GM12878 (cell line): ENCODE measurements around the gene SUGP1. TPM values are rescaled to one million over a fixed set of nuclear protein-coding genes. Genes with fewer than 3 reads are reported as not detected.

Source experiments
- ATAC-seq: fragments of 200-7000 bp; cut with Tn5 transposase; 3 replicates; pipeline ENCODE4 v1.9.1; 2020; ENCODE audit warnings: mild to moderate bottlenecking, moderate library complexity
- BruUV-seq: library from RNA; stranded (reverse); fragments of 400-500 nt; replicated peaks from 2 replicates; lab custom pipeline; 2021; lab: Mats Ljungman, UMichigan
- CTCF ChIA-PET: fragments of 300-600 bp; sonication (Branson Sonifier 250); formaldehyde crosslinking; extraction: SDS; loops from one replicate; lab custom pipeline; 2021; ENCODE audit warnings: inconsistent platforms; lab: Yijun Ruan, JAX
- POLR2A ChIA-PET: fragments of 350-600 bp; formaldehyde crosslinking; extraction: SDS; loops from one replicate; lab custom pipeline; 2021; ENCODE audit warnings: inconsistent platforms; lab: Charles Lee
- RAD21 ChIA-PET: fragments of 300-600 bp; sonication (Branson Sonifier 250); formaldehyde crosslinking; loops from one replicate; lab custom pipeline; 2023; ENCODE audit warnings: antibody characterized with exemption; ENCODE audit not compliant: unreplicated experiment; lab: Charles Lee
- SMC1A ChIA-PET: fragments of 300-600 bp; sonication (Branson Sonifier 250); formaldehyde crosslinking; loops from one replicate; lab custom pipeline; 2023; ENCODE audit not compliant: unreplicated experiment, uncharacterized antibody; lab: Charles Lee
- DNase-seq: peaks from one replicate; pipeline ENCODE4 v3.0.0-alpha.2; 2011; ENCODE audit warnings: low read depth, low spot score
- FAIRE-seq: peaks from 3 replicates; lab custom pipeline; 2011; peaks lifted over from hg19 to GRCh38; lab: Jason Lieb, UNC
- H2AFZ ChIP-seq: 2 replicates; pipeline ENCODE4 v1.6.0; 2011; ENCODE audit warnings: low read depth, low read length, control low read depth; ENCODE audit not compliant: control insufficient read depth
- H3K27ac ChIP-seq: 2 replicates; pipeline ENCODE4 v1.5.1; 2011; ENCODE audit warnings: control low read depth; ENCODE audit not compliant: control insufficient read depth, insufficient read depth
- H3K27me3 ChIP-seq, 2 experiments: replicated peaks in 1 of 2; 2 replicates each; pipeline versions ENCODE4 v1.6.0 to v1.6.1; 2011; ENCODE audit warnings: low read length in 1 of 2; ENCODE audit not compliant: control insufficient read depth in 2 of 2, insufficient read depth in 2 of 2
- H3K36me3 ChIP-seq, 2 experiments: 2 replicates each; pipeline ENCODE4 v1.5.1; 2011; ENCODE audit warnings: low read length in 1 of 2; ENCODE audit not compliant: control insufficient read depth in 2 of 2, insufficient read depth in 2 of 2
- H3K4me1 ChIP-seq: 2 replicates; pipeline ENCODE4 v1.6.1; 2011; ENCODE audit warnings: mild to moderate bottlenecking, low read length, moderate library complexity, mixed read lengths; ENCODE audit not compliant: control insufficient read depth, insufficient read depth
- H3K4me2 ChIP-seq: 2 replicates; pipeline ENCODE4 v1.6.0; 2011; ENCODE audit warnings: control low read depth; ENCODE audit not compliant: control insufficient read depth, insufficient read depth
- H3K4me3 ChIP-seq: fragments of 200-600 bp; sonication (generic); 2 replicates; pipeline ENCODE4 v1.5.1; 2016
- H3K79me2 ChIP-seq: 2 replicates; pipeline ENCODE4 v1.6.0; 2011; ENCODE audit warnings: low read length; ENCODE audit not compliant: control insufficient read depth, insufficient read depth
- H3K9ac ChIP-seq: 2 replicates; pipeline ENCODE4 v1.8.0; 2011; ENCODE audit warnings: low read length, control low read depth, mixed read lengths; ENCODE audit not compliant: control insufficient read depth, insufficient read depth
- H3K9me3 ChIP-seq: replicated peaks from 3 replicates; pipeline ENCODE4 v1.5.1; 2011; ENCODE audit warnings: mild to moderate bottlenecking, low read length; ENCODE audit not compliant: control insufficient read depth, insufficient read depth
- H4K20me1 ChIP-seq: 2 replicates; pipeline ENCODE4 v1.6.0; 2011; ENCODE audit not compliant: control insufficient read depth, insufficient read depth
- EP300 ChIP-seq, 2 experiments: fragments of 150-350 bp in 1 of 2; IDR thresholded peaks; 2 replicates each; pipeline ENCODE4 v1.6.1; 2011 to 2012; ENCODE audit warnings: low read depth in 2 of 2, low read length in 2 of 2, borderline replicate concordance in 1 of 2, improper control_type of control experiment in 1 of 2, inconsistent platforms in 1 of 2; ENCODE audit not compliant: control insufficient read depth in 1 of 2
- RUNX3 ChIP-seq: IDR thresholded peaks from 2 replicates; pipeline ENCODE4 v1.6.1; 2012; ENCODE audit warnings: low read length, inconsistent platforms
- WGBS: methylation state at CpG from one replicate; pipeline ENCODE4 v1.1.6; 2016; ENCODE audit warnings: low lambda C conversion rate; ENCODE audit not compliant: insufficient replicate concordance, insufficient coverage; ENCODE audit errors: missing lambda C conversion rate; 5-methylcytosine and 5-hydroxymethylcytosine counted together
- in situ Hi-C: fragments of 300-500 bp; cut with MboI; formaldehyde crosslinking; loops from 9 replicates; pipeline ENCODE4 v1.14.3; 2018; ENCODE audit warnings: mixed read lengths
- intact Hi-C: fragments of 100-400 bp; cut with micrococcal nuclease; formaldehyde crosslinking; loops from one replicate; pipeline ENCODE4 v1.14.2; 2022; ENCODE audit not compliant: unreplicated experiment
- polyA plus RNA-seq, 11 experiments: library from polyadenylated mRNA; depleted of rRNA in 4 of 11; unstranded in 6 of 11; stranded (reverse) in 5 of 11; fragments of >200 nt; fragmentation: Nextera tagmentation in 4 of 11; fragmentation: Illumina TruSeq in 1 of 11; extraction: Ambion mirVana in 4 of 11; extraction: Trizol in 1 of 11; gene quantifications; 1 replicate in 1 of 11; 2 replicates in 10 of 11; pipeline versions ENCODE4 v1.2.1 to v1.2.3, GENCODE V29; 2011 to 2016; ENCODE audit warnings: inconsistent platforms in 2 of 11, missing spikeins in 2 of 11, low read depth in 1 of 11
- total RNA-seq, 4 experiments: library from RNA; depleted of rRNA in 3 of 4; stranded (reverse); fragments of >200 nt in 3 of 4; fragmentation: Illumina TruSeq in 1 of 4; extraction: Trizol in 1 of 4; gene quantifications; 2 replicates each; pipeline versions ENCODE4 v1.2.1 to v1.2.3, GENCODE V29; 2013 to 2021
- TF ChIP-seq, protein P1 (sequence below): IDR thresholded peaks from 2 replicates; pipeline ENCODE4 v1.6.1; 2012; ENCODE audit warnings: improper control_type of control experiment, low read depth, low read length; ENCODE audit not compliant: insufficient replicate concordance
- TF ChIP-seq, protein P2 (sequence below): IDR thresholded peaks from 2 replicates; pipeline ENCODE4 v1.6.1; 2011; ENCODE audit warnings: low read depth, mild to moderate bottlenecking, low read length, moderate library complexity, borderline replicate concordance; ENCODE audit errors: extremely low read depth
- TF ChIP-seq, protein P3 (sequence below): IDR thresholded peaks from 2 replicates; pipeline ENCODE4 v1.6.1; 2012; ENCODE audit warnings: mild to moderate bottlenecking, low read depth, low read length
- TF ChIP-seq, protein P4 (sequence below): IDR thresholded peaks from 2 replicates; pipeline ENCODE4 v1.6.1; 2012; ENCODE audit warnings: low read depth, low read length, improper control_type of control experiment
- TF ChIP-seq, protein P5 (sequence below): fragments of 450-650 bp; IDR thresholded peaks from 2 replicates; pipeline ENCODE4 v1.6.1; 2017; ENCODE audit warnings: mild to moderate bottlenecking, low read depth, inconsistent platforms; ENCODE audit not compliant: poor library complexity, severe bottlenecking
- TF ChIP-seq, protein P6 (sequence below): fragments of 450-650 bp; IDR thresholded peaks from 2 replicates; pipeline ENCODE4 v1.6.1; 2017; ENCODE audit warnings: borderline replicate concordance

The SUGP1 gene
- total and polyA plus RNA-seq, 10 of the 15 experiments (the other 5 are each of a cell fraction or from before 2014, with no cell fraction given) = 1.6 to 70.2 (median 38.4) TPM

DNA sequence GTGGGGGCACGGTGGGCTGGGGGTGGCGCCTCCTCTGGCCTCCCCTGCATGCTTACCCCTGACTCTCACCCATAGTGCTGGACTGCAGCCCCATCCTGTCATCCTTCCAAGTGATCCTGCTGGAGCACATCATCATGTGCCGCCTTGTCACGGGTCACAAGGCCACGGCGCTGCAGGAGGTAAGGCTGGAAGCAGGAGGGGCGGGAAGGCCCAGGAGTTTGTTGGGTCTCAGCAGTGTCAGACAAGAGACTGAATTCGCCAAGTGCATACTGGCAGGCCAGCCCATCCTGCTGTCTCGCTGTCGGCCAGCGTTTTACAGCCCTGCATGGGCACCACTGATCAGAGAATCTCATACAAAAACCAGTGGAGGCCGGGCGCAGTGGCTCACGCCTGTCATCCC, 23.5 kb upstream of the SUGP1 start (continued):
- TF ChIP-seq, protein P1, sequence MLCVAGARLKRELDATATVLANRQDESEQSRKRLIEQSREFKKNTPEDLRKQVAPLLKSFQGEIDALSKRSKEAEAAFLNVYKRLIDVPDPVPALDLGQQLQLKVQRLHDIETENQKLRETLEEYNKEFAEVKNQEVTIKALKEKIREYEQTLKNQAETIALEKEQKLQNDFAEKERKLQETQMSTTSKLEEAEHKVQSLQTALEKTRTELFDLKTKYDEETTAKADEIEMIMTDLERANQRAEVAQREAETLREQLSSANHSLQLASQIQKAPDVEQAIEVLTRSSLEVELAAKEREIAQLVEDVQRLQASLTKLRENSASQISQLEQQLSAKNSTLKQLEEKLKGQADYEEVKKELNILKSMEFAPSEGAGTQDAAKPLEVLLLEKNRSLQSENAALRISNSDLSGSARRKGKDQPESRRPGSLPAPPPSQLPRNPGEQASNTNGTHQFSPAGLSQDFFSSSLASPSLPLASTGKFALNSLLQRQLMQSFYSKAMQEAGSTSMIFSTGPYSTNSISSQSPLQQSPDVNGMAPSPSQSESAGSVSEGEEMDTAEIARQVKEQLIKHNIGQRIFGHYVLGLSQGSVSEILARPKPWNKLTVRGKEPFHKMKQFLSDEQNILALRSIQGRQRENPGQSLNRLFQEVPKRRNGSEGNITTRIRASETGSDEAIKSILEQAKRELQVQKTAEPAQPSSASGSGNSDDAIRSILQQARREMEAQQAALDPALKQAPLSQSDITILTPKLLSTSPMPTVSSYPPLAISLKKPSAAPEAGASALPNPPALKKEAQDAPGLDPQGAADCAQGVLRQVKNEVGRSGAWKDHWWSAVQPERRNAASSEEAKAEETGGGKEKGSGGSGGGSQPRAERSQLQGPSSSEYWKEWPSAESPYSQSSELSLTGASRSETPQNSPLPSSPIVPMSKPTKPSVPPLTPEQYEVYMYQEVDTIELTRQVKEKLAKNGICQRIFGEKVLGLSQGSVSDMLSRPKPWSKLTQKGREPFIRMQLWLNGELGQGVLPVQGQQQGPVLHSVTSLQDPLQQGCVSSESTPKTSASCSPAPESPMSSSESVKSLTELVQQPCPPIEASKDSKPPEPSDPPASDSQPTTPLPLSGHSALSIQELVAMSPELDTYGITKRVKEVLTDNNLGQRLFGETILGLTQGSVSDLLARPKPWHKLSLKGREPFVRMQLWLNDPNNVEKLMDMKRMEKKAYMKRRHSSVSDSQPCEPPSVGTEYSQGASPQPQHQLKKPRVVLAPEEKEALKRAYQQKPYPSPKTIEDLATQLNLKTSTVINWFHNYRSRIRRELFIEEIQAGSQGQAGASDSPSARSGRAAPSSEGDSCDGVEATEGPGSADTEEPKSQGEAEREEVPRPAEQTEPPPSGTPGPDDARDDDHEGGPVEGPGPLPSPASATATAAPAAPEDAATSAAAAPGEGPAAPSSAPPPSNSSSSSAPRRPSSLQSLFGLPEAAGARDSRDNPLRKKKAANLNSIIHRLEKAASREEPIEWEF = no peak

DNA sequence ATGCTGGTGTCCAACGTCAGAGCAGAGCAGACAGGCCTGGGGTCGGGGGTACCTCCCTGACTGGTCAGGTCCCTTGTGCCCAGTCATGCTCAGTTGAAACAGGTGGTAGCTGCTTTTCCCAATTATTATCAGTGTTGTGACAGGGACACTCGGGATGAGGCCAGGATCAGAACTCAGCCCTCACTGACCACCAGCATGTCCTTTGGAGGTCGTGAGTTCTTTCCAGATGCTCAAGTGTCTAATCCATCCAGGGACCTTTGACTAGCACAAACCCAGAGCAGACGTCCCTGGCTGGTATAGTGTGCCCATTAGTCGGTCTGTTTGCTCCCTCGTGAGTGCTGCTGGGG, 22.7 kb upstream of the SUGP1 start:
- Histone ChIP-seq H3K9me3 (no peaks in the 10 kb centered on the region), H3K27ac (no peak overlapping the region), H3K79me2 (no peaks in the 10 kb centered on the region), H4K20me1 (no peaks in the 10 kb centered on the region), H3K4me1 (no peaks in the 10 kb centered on the region), H2AFZ (no peak overlapping the region), H3K4me2 (no peak overlapping the region), H3K27me3 (no peaks in the 10 kb centered on the region), H3K36me3 (peaks cover 6 to 39% of the 10 kb centered on the region in 2 experiments; a peak in 3 of 4 replicates), H3K9ac (no peak overlapping the region), H3K4me3 (no peak overlapping the region)
- in situ Hi-C loops = no loop called here
- POLR2A ChIA-PET = no interaction called here
- RAD21 ChIA-PET = no interaction called here
- intact Hi-C loops = no loop called here
- ATAC-seq (no peak), FAIRE-seq (no peak), DNase-seq (no peak)
- SMC1A ChIA-PET = no interaction called here
- CTCF ChIA-PET = interaction anchor here (0.7 to 1.6 kb wide), 6 partner anchors 22 to 288 kb away, joined by 3 to 5 read pairs (median 3); partner anchors contain the start of gene GATAD2A
- BruUV-seq = no TSS peak
- 57% methylated on average over 7 of the region's 7 CpGs for WGBS
- TF ChIP-seq, protein P2, sequence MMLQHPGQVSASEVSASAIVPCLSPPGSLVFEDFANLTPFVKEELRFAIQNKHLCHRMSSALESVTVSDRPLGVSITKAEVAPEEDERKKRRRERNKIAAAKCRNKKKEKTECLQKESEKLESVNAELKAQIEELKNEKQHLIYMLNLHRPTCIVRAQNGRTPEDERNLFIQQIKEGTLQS = no peak
- TF ChIP-seq EP300 (IDR thresholded peaks at IDR 0.05; ENCODE audit: borderline replicate concordance in 1 of 2, control insufficient read depth in 1 of 2, low read depth in 2 of 2, low read length in 2 of 2) (no peak), RUNX3 (no peak)
- TF ChIP-seq, protein P3, sequence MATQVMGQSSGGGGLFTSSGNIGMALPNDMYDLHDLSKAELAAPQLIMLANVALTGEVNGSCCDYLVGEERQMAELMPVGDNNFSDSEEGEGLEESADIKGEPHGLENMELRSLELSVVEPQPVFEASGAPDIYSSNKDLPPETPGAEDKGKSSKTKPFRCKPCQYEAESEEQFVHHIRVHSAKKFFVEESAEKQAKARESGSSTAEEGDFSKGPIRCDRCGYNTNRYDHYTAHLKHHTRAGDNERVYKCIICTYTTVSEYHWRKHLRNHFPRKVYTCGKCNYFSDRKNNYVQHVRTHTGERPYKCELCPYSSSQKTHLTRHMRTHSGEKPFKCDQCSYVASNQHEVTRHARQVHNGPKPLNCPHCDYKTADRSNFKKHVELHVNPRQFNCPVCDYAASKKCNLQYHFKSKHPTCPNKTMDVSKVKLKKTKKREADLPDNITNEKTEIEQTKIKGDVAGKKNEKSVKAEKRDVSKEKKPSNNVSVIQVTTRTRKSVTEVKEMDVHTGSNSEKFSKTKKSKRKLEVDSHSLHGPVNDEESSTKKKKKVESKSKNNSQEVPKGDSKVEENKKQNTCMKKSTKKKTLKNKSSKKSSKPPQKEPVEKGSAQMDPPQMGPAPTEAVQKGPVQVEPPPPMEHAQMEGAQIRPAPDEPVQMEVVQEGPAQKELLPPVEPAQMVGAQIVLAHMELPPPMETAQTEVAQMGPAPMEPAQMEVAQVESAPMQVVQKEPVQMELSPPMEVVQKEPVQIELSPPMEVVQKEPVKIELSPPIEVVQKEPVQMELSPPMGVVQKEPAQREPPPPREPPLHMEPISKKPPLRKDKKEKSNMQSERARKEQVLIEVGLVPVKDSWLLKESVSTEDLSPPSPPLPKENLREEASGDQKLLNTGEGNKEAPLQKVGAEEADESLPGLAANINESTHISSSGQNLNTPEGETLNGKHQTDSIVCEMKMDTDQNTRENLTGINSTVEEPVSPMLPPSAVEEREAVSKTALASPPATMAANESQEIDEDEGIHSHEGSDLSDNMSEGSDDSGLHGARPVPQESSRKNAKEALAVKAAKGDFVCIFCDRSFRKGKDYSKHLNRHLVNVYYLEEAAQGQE = no peak
- TF ChIP-seq, protein P4, sequence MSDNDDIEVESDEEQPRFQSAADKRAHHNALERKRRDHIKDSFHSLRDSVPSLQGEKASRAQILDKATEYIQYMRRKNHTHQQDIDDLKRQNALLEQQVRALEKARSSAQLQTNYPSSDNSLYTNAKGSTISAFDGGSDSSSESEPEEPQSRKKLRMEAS = no peak
- TF ChIP-seq, protein P5, sequence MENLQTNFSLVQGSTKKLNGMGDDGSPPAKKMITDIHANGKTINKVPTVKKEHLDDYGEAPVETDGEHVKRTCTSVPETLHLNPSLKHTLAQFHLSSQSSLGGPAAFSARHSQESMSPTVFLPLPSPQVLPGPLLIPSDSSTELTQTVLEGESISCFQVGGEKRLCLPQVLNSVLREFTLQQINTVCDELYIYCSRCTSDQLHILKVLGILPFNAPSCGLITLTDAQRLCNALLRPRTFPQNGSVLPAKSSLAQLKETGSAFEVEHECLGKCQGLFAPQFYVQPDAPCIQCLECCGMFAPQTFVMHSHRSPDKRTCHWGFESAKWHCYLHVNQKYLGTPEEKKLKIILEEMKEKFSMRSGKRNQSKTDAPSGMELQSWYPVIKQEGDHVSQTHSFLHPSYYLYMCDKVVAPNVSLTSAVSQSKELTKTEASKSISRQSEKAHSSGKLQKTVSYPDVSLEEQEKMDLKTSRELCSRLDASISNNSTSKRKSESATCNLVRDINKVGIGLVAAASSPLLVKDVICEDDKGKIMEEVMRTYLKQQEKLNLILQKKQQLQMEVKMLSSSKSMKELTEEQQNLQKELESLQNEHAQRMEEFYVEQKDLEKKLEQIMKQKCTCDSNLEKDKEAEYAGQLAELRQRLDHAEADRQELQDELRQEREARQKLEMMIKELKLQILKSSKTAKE = no peak
- TF ChIP-seq, protein P6, sequence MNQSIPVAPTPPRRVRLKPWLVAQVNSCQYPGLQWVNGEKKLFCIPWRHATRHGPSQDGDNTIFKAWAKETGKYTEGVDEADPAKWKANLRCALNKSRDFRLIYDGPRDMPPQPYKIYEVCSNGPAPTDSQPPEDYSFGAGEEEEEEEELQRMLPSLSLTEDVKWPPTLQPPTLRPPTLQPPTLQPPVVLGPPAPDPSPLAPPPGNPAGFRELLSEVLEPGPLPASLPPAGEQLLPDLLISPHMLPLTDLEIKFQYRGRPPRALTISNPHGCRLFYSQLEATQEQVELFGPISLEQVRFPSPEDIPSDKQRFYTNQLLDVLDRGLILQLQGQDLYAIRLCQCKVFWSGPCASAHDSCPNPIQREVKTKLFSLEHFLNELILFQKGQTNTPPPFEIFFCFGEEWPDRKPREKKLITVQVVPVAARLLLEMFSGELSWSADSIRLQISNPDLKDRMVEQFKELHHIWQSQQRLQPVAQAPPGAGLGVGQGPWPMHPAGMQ = no peak
